Activated T-cell treated with anti-CD3 and anti-CD28 coated beads for 1 hour (primary cell): ENCODE data around the gene MRM2.

ENCODE experiments used
- DNase-seq: peaks from one replicate; pipeline ENCODE4 v3.0.0-alpha.2; 2020; ENCODE audit warnings: low read depth

Gene MRM2

GRCh38 chr7:2203766-2204300, 38.2 kb downstream of the MRM2 start:
- no peak for DNase-seq

- no peak for DNase-seq
These were observed 38.9 kb downstream of the MRM2 start for GRCh38 chr7:2202901-2203765.

GRCh38 chr7:2202361-2202761, 39.6 kb downstream of the MRM2 start:
- DNase-seq = no peak

- no peak for DNase-seq
These were observed 40.2 kb downstream of the MRM2 start for GRCh38 chr7:2201686-2202360.

DNA sequence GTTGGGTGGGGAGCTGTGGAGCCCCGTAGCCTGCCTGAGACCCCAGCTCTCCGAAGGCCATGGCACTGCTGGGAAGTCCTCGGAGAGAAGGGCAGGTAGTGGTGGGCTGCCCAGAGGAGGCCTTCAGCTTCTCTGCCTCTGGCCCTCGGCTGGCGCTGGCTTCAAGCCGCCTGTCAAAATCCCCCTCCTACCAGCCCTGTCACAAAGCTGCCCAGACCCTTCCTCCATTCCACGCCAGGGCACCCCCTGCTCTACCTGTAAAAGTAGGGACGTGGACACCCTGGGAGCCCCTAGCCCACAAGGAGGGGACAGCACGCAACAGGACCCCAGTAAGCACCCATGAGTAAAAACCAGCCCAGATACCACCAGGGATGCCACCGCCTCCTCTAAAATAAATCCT, 40.9 kb downstream of the MRM2 start:
- DNase-seq = no peak

DNA sequence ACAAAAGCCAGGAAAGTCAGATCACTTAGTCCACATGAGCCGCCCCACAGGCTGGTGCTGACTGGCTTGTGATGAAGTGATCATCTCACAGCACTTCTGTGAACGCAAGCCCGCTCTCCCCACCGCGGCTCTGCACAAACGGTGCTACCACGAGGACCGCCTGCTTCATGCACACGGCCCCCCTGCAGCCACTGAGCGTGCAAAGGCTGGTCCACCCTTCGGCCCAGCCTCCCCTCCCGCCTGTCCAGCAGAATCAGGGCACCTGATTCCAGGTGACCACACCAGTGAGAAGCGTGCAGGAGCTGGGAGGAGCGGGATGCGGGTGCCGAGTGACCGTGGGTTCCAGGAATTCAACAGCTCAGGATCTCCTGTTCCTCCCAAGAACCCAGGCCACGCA, 41.4 kb downstream of the MRM2 start:
- no peak for DNase-seq

- DNase-seq = no peak
These were observed 41.9 kb downstream of the MRM2 start for GRCh38 chr7:2199956-2200583.

GRCh38 chr7:2199528-2199927, 42.5 kb downstream of the MRM2 start:
- no peak for DNase-seq

DNA sequence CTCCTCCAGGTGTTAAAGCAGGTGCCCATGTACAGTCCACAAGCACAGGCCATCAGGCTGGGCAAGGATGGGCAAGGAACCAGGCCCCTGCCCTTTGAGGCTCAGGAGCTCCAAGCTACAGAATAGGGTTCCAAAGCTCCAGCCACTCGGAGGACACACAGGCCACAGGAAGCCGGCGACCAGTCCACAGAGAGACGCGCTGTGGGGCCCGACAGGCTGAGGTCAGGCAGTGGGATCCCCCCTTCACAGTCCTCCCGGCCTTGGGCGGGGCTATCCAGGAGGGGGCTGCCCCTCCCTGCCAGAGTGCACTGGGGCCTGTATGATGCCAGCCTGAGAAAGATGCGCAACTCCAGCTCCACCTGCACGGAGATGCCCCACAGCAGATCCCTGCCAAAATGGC, 43.2 kb downstream of the MRM2 start:
- DNase-seq = no peak

DNA sequence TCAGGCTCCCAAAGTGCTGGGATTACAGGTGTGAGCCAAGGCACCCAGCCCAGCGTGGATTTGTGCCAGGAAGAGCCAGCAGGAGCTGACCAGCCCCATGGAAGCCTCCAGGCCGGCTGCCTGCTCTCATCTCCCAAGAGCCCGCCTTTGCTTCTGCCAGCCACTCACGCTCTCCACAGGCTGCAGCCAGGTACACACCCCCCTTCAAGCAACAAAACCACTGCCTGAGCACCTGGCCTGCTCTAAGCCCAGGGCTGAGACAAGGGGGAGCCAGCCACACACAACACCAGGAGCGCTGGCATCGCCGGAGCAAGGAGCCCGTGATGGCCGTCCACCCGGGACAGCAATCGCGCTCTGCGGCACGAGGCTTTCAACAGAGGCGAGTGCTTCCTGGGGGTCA, 43.8 kb downstream of the MRM2 start:
- no peak for DNase-seq

DNA sequence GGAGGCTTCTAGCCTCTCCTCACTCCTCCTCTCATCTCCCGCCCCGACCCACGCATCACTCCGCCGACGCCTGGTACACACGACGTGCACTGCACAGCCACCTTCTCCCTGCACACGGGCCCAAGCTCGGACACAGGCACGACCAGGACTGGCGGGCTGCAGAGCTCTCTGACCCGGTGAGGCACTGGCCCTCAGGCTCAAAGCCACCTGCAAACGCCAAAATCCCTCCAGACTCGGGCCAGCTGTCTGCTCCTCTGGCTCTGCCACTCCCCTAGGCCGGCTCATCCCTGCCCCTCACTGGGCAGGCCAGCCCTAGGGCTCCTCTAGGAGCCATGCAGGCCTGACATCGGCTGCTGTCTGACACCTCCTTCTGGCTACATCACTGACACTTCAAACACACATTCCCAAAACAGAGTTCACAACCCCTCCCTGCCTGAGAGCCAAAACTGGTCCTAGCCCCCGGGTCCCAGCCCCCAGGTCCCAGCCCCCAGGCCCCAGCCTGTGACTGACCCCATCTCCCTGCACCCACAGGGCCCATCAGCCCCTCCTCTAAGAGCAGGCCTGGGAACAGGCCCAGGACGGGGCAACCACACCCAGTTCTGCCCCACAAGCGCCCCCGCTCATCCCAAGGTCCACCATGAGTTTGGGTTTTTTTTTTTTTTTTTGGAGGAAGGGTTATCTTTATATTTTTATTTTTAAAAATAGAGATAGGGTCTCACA, 44.4 kb downstream of the MRM2 start:
- DNase-seq = no peak

- DNase-seq = no peak
These were observed 45.3 kb downstream of the MRM2 start for GRCh38 chr7:2196381-2197378.

DNA sequence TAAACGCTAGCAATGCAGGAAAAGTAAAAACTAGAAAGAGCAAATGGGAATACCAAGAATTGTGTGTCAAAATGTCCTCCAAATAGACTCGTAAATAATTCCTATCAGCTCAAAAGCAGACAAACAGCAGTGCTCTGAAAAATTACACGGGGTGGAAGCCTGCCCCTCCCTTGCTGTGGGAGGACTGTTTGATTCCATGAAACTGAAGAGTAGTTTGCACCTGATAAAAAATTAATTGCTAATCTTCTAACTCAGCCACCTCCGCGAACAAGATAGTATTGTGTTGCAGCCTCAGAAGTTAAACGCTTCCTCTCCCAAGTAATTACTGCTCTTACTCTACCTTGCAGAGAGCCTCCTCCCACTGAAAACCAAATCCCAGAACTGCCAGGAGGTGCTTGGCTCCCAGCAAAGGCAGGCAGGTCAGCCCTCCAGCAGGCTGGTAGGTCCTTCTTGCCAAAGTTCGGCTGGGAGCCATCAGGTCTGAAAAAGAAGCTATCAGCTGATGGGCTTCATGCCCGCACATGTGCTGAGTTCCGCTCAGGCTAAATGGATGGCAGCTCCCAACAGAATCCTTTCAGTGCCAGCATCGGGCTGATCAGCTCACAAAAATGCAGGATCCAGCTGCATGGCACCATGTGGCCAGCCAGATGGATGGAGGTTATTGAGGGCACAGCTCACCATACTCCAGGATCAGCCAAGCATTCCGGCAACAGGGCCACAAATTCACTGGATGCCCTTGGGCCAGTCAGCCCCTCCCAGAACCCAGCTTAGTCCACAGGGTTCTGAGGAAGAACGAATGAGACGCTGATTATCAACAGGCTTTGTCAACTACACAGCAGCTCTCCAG, 46.4 kb downstream of the MRM2 start:
- DNase-seq = no peak

- DNase-seq = no peak
These were observed 48.3 kb downstream of the MRM2 start for GRCh38 chr7:2193575-2194305.

GRCh38 chr7:2192831-2193534, 49.0 kb downstream of the MRM2 start:
- no peak for DNase-seq

DNA sequence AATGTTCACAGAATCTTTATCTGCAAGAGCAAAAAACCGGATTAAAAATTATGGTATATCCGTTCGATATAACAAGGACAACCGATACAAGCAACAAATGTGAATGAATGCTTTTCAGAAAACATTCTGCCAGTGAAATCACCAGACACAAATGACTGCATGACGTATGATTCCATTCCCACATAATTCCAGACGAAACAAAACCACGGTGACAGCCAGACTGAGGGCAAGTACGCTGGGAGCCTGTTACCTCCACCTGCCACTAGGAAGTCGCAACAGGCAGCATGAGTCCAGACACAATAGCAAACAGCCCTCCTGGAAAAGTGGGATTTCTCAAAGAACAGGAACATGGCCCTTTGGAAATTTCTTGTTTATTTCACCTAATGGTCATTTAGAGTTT, 51.0 kb downstream of the MRM2 start:
- DNase-seq = no peak

GRCh38 chr7:2190531-2190930, 51.5 kb downstream of the MRM2 start:
- DNase-seq = no peak

DNA sequence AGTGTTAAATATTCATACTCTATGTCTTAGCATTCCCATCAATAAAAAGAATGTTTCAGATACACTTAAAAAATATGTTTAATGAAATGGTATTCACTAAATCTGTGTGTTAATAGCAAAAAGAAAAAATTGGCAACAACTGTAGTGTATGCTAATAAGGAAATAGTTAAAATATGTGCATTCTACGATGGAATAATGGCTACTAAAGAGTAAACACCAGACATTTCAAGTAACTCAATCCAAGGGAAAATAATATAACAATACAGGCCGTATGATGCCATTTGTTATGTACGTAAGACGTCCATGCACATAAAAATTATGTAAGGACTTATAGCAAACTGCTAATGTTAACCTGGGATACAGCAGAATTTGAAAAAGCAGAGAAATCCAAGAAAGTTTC, 55.8 kb downstream of the MRM2 start:
- DNase-seq = no peak

DNA sequence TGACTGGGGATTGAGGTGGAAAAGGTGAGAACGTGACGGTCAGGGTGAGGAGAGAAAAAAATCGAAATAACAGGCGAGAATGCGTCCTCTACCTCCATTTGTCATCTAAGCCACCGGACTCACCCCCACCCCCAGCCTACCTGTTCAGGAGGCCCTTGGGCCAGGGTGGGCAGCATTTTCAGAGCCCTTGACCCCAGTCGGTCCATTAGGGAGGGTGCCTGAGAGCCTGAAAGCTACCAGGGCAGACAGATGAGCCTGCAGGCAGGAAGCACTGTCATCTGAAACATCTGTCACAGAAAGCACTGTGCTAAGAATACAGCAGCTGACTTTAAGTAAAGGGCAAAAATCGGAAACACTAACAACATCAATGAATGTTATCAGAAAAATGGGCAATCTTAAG, 56.3 kb downstream of the MRM2 start:
- no peak for DNase-seq
